KG1 (cell line): Measurements from ENCODE around the gene MPV17L2.

Experiments used
- DNase-seq: peaks from one replicate; lab custom pipeline; 2025; lab: John Stamatoyannopoulos, UW

MPV17L2 gene

GRCh38 chr19:18245297-18245696 lies 52.3 kb downstream of the MPV17L2 start:
- DNase-seq, result no peak
